Stimulated activated naive CD8-positive, alpha-beta T cell treated with anti-CD3 and anti-CD28 coated beads, Interleukin-15, Interleukin-2, amounts not matched to agents 100 ng/mL and 50 ng/mL, for 24 hours (primary cell): ENCODE results near the gene SPDYE9.
"Not testable (repeated sequence)": the region's sequence is repeated elsewhere in the genome, so short reads cannot be mapped to it uniquely, and the experiment has no call there.

ENCODE experiments used
- H3K27ac Mint-ChIP-seq: one replicate; pipeline ENCODE4 v1.8.0; 2021; ENCODE audit warnings: mild to moderate bottlenecking, mixed read lengths
- H3K27me3 Mint-ChIP-seq: one replicate; pipeline ENCODE4 v1.8.0; 2021; ENCODE audit warnings: mixed read lengths
- H3K36me3 Mint-ChIP-seq: one replicate; pipeline ENCODE4 v1.8.0; 2021; ENCODE audit warnings: low read depth, mixed read lengths
- H3K4me1 Mint-ChIP-seq: one replicate; pipeline ENCODE4 v1.8.0; 2021; ENCODE audit warnings: low read depth, mixed read lengths
- H3K4me3 Mint-ChIP-seq: one replicate; pipeline ENCODE4 v1.8.0; 2021; ENCODE audit warnings: mild to moderate bottlenecking, mixed read lengths
- H3K9me3 Mint-ChIP-seq: one replicate; pipeline ENCODE4 v1.8.0; 2021; ENCODE audit warnings: mixed read lengths

The SPDYE9 gene

GRCh38 chr7:73085938-73086337 is at the start of gene SPDYE9:
Gene SPDYE9 (minus strand): TSS chr7:73086038. CDS start chr7:73084238, 1,800 bp downstream.
- not testable (repeated sequence) for H3K36me3 Mint-ChIP-seq, H3K4me3 Mint-ChIP-seq, H3K27ac Mint-ChIP-seq, H3K9me3 Mint-ChIP-seq, H3K27me3 Mint-ChIP-seq, H3K4me1 Mint-ChIP-seq

GRCh38 chr7:73134866-73135265 is 49.0 kb upstream of the SPDYE9 start:
- H3K27me3 Mint-ChIP-seq, H3K4me1 Mint-ChIP-seq, H3K36me3 Mint-ChIP-seq, H3K4me3 Mint-ChIP-seq, H3K27ac Mint-ChIP-seq, H3K9me3 Mint-ChIP-seq: not testable (repeated sequence)

GRCh38 chr7:73132651-73133217 is 46.9 kb upstream of the SPDYE9 start:
- H3K27ac Mint-ChIP-seq, H3K27me3 Mint-ChIP-seq, H3K4me3 Mint-ChIP-seq, H3K4me1 Mint-ChIP-seq, H3K36me3 Mint-ChIP-seq, H3K9me3 Mint-ChIP-seq: not testable (repeated sequence)

GRCh38 chr7:73130612-73131011 is 44.8 kb upstream of the SPDYE9 start:
- H3K9me3 Mint-ChIP-seq, H3K27me3 Mint-ChIP-seq, H3K36me3 Mint-ChIP-seq, H3K4me1 Mint-ChIP-seq, H3K4me3 Mint-ChIP-seq, H3K27ac Mint-ChIP-seq: not testable (repeated sequence)

- not testable (repeated sequence) for H3K4me3 Mint-ChIP-seq
Observed at GRCh38 chr7:73124126-73124525, 38.3 kb upstream of the SPDYE9 start.

GRCh38 chr7:73122778-73123447 is 37.1 kb upstream of the SPDYE9 start:
- H3K27ac Mint-ChIP-seq, H3K27me3 Mint-ChIP-seq, H3K4me1 Mint-ChIP-seq, H3K36me3 Mint-ChIP-seq, H3K4me3 Mint-ChIP-seq, H3K9me3 Mint-ChIP-seq: not testable (repeated sequence)

More at GRCh38 chr7:73124126-73124525, 38.3 kb upstream of the SPDYE9 start:
- not testable (repeated sequence) for H3K27me3 Mint-ChIP-seq, H3K27ac Mint-ChIP-seq, H3K4me1 Mint-ChIP-seq, H3K9me3 Mint-ChIP-seq, H3K36me3 Mint-ChIP-seq

GRCh38 chr7:73118155-73118554 is 32.3 kb upstream of the SPDYE9 start:
- H3K36me3 Mint-ChIP-seq, H3K4me3 Mint-ChIP-seq, H3K27ac Mint-ChIP-seq, H3K4me1 Mint-ChIP-seq, H3K9me3 Mint-ChIP-seq, H3K27me3 Mint-ChIP-seq: not testable (repeated sequence)

GRCh38 chr7:73057811-73058210 is 28.0 kb downstream of the SPDYE9 start, which contains the start of gene SPDYE11:
Gene SPDYE11 (minus strand): TSS chr7:73057911. CDS start chr7:73056111, 1,800 bp downstream.
- H3K27me3 Mint-ChIP-seq, H3K27ac Mint-ChIP-seq, H3K9me3 Mint-ChIP-seq, H3K36me3 Mint-ChIP-seq, H3K4me1 Mint-ChIP-seq, H3K4me3 Mint-ChIP-seq: not testable (repeated sequence)

- not testable (repeated sequence) for H3K27me3 Mint-ChIP-seq, H3K4me1 Mint-ChIP-seq, H3K27ac Mint-ChIP-seq, H3K36me3 Mint-ChIP-seq, H3K9me3 Mint-ChIP-seq, H3K4me3 Mint-ChIP-seq
Observed at GRCh38 chr7:73029666-73030065, 56.2 kb downstream of the SPDYE9 start, which contains the start of gene SPDYE8. Gene SPDYE8 (minus strand): TSS chr7:73029766. CDS start chr7:73027966, 1,800 bp downstream.
